GM23248 (cell line): ENCODE measurements around the gene PYGO2. TPM values are rescaled to one million over a fixed set of nuclear protein-coding genes. Genes with fewer than 3 reads are reported as not detected.

Source experiments
- DNase-seq: peaks from one replicate; pipeline ENCODE4 v3.0.0-alpha.2; 2015
- H2AFZ ChIP-seq: fragments of 200-600 bp; sonication (generic); 2 replicates; pipeline ENCODE4 v1.6.1; 2016; ENCODE audit warnings: antibody characterized with exemption
- H3F3A ChIP-seq: fragments of 200-600 bp; sonication (generic); 2 replicates; pipeline ENCODE4 v1.6.1; 2016; ENCODE audit warnings: mild to moderate bottlenecking, antibody characterized with exemption, mixed run types; ENCODE audit not compliant: insufficient read depth
- H3K27ac ChIP-seq: fragments of 200-600 bp; sonication (generic); 2 replicates; pipeline ENCODE4 v1.5.1; 2016; ENCODE audit warnings: mild to moderate bottlenecking
- H3K27me3 ChIP-seq: fragments of 200-600 bp; sonication (generic); replicated peaks from 2 replicates; pipeline ENCODE4 v1.6.1; 2016; ENCODE audit warnings: mild to moderate bottlenecking; ENCODE audit not compliant: insufficient read depth
- H3K36me3 ChIP-seq: fragments of 200-600 bp; sonication (generic); 2 replicates; pipeline ENCODE4 v1.6.1; 2016; ENCODE audit warnings: low read depth, mild to moderate bottlenecking
- H3K4me1 ChIP-seq: fragments of 200-600 bp; sonication (generic); 2 replicates; pipeline ENCODE4 v1.6.1; 2016; ENCODE audit warnings: mild to moderate bottlenecking; ENCODE audit not compliant: insufficient read depth
- H3K4me2 ChIP-seq: fragments of 200-600 bp; sonication (generic); one replicate; pipeline ENCODE4 v1.6.1; 2016; ENCODE audit warnings: mild to moderate bottlenecking; ENCODE audit not compliant: unreplicated experiment
- H3K4me3 ChIP-seq: fragments of 200-600 bp; sonication (generic); 2 replicates; pipeline ENCODE4 v1.5.1; 2016; ENCODE audit warnings: mild to moderate bottlenecking
- H3K79me2 ChIP-seq: fragments of 200-600 bp; sonication (generic); 2 replicates; pipeline ENCODE4 v1.6.1; 2016; ENCODE audit warnings: mild to moderate bottlenecking; ENCODE audit not compliant: insufficient read depth
- H3K9ac ChIP-seq: fragments of 200-600 bp; sonication (generic); 2 replicates; pipeline ENCODE4 v1.6.1; 2016; ENCODE audit warnings: mild to moderate bottlenecking
- H3K9me2 ChIP-seq: fragments of 200-600 bp; sonication (generic); 2 replicates; pipeline ENCODE4 v1.6.1; 2016; ENCODE audit warnings: mixed run types, mild to moderate bottlenecking, moderate library complexity; ENCODE audit not compliant: insufficient read depth
- H3K9me3 ChIP-seq: fragments of 200-600 bp; sonication (generic); one replicate; pipeline ENCODE4 v1.6.1; 2017; ENCODE audit warnings: low read depth
- H4K20me1 ChIP-seq: fragments of 200-600 bp; sonication (generic); 2 replicates; pipeline ENCODE4 v1.6.0; 2016; ENCODE audit not compliant: insufficient read depth
- EZH2 ChIP-seq: fragments of 200-600 bp; sonication (generic); IDR thresholded peaks from 2 replicates; pipeline ENCODE4 v1.6.1; 2018; ENCODE audit warnings: antibody characterized with exemption, mild to moderate bottlenecking; ENCODE audit not compliant: insufficient read depth, poor library complexity, severe bottlenecking
- EZH2phosphoT487 ChIP-seq: fragments of 200-600 bp; sonication (generic); IDR thresholded peaks from 2 replicates; pipeline ENCODE4 v1.6.1; 2018; ENCODE audit warnings: antibody characterized with exemption, moderate library complexity, mild to moderate bottlenecking, low read depth; ENCODE audit not compliant: insufficient read depth
- WGBS, 2 experiments: methylation state at CpG; one replicate each; pipeline ENCODE4 v1.1.6; 2015 to 2017; ENCODE audit warnings: low lambda C conversion rate in 2 of 2, low coverage in 1 of 2; ENCODE audit errors: missing lambda C conversion rate in 2 of 2; 5-methylcytosine and 5-hydroxymethylcytosine counted together
- in situ Hi-C: fragments of 300-500 bp; cut with MboI; formaldehyde crosslinking; loops from 2 replicates; pipeline ENCODE4 v1.15.0; 2020
- polyA plus RNA-seq: library from polyadenylated mRNA; unstranded; fragments of >200 nt; fragmentation: Nextera tagmentation; extraction: Ambion mirVana; gene quantifications from 2 replicates; pipeline ENCODE4 v1.2.1, GENCODE V29; 2016
- total RNA-seq: library from RNA; depleted of rRNA; stranded (reverse); fragments of >200 nt; shearing (Covaris generic); gene quantifications from 2 replicates; pipeline ENCODE4 v1.2.3, GENCODE V29; 2014

Gene PYGO2
- total and polyA plus RNA-seq, 2 experiments from 2014 or later, result 14.7 to 14.9 TPM

DNA sequence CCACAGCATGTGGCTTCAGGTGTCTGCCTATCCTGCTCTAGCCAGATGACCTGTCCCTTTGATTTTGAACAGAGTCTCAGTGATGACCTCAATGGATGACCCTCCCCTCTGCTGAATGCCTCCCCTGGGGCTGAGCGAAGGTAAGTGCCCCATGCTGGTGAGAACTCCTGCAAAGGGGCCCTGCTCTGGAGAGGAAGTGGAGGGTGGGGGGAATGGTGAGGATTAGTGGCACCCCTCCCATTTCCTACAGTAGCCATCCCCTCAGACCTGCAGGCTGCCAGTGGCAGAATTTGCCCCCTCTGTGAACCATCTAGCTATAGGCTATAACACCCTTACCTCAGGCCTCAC, 21.4 kb downstream of the PYGO2 start:
- no peak overlapping the region for H3K27ac ChIP-seq
- no peaks in the 10 kb centered on the region for H3K27me3 ChIP-seq
- H3K79me2 ChIP-seq, result peaks cover 9% of the 10 kb centered on the region; the same call in 1 of the 2 replicates
- in situ Hi-C loops, result no loop called here
- no peak for TF ChIP-seq EZH2phosphoT487
- TF ChIP-seq EZH2, result no peak
- no peaks in the 10 kb centered on the region for H3K9me3 ChIP-seq
- peaks cover 14% of the 10 kb centered on the region for H3K4me1 ChIP-seq
- no peak overlapping the region for H3K4me2 ChIP-seq
- no peaks in the 10 kb centered on the region for H4K20me1 ChIP-seq
- no peak overlapping the region for H2AFZ ChIP-seq
- 100% methylated on average over 1 of the region's 1 CpG for WGBS, 2 experiments
- no peaks in the 10 kb centered on the region for H3K36me3 ChIP-seq
- H3K9ac ChIP-seq, result no peak overlapping the region
- H3K4me3 ChIP-seq, result no peak overlapping the region
- peaks cover 16% of the 10 kb centered on the region for H3F3A ChIP-seq
- H3K9me2 ChIP-seq, result no peaks in the 10 kb centered on the region
- DNase-seq, result no peak

DNA sequence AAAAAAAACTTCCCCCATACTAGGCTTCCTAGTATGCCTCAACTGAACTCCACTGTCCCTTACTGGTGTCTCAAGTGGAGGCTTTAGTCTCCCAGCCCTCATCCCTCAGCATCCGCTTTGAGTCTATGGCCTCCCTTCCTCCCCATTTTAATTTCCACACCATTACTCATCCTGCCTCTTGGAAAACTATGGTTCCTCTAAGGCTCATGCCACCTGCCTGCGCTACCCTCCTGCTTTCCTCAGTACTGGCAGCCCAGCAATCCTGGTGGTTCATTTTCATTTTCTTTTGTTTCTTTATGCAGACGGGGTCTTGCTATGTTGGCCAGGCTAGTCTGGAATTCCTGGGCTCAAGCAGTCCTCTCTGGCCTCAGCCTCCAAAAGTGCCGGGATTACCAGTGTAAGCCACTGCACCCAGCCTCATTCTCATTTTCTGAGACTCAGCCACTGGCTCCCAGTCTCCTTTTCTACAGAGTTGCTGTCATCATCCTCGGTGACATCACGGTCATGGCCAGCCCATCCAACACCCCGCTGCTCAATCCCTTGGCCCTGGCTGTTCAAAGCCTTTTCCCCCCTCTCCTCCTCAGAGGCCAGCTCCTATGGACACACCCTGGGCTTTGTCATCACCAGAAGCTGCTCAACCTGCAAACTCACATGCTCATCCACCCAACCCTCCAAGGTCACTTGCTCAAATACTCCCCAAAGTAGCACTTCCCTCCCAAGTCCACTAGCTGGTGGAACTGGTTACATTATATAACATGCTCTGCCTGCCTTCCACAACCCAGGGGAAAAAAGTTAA, 22.8 kb downstream of the PYGO2 start:
- Histone ChIP-seq H3K4me3 (no peak overlapping the region), H3K9me2 (no peaks in the 10 kb centered on the region), H3K79me2 (peaks cover 10% of the 10 kb centered on the region; the same call in 1 of the 2 replicates), H3F3A (peaks cover 16% of the 10 kb centered on the region), H4K20me1 (no peaks in the 10 kb centered on the region), H2AFZ (no peak overlapping the region), H3K9me3 (no peaks in the 10 kb centered on the region), H3K27ac (peak overlapping the region; percentile 95; the same call in 1 of the 2 replicates), H3K36me3 (no peaks in the 10 kb centered on the region), H3K4me1 (peaks cover 14% of the 10 kb centered on the region), H3K9ac (no peak overlapping the region), H3K27me3 (no peaks in the 10 kb centered on the region), H3K4me2 (no peak overlapping the region)
- no peak for DNase-seq
- TF ChIP-seq EZH2 (no peak), EZH2phosphoT487 (no peak)
- in situ Hi-C loops, result no loop called here
- 95 to 99% methylated on average over 7 of the region's 7 CpGs for WGBS, 2 experiments

DNA sequence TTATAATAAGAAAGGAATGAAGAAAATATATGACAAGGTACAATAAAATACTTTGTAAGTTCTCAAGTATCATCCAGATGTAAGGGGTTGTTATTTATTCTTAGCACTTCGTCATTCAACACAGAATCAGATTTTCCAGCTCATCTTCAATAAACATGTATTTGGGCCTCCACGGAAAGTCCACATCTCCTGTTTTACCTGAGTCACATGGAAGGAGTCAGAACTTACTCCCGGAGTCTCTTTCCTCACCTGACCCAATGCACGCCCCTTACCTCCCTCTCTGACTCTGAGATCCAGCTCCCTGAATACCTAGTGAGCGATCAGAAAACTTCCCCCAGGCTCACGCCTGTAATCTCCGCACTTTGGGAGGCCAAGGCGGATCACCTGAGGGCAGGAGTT, 23.6 kb downstream of the PYGO2 start:
- in situ Hi-C loops, result no loop called here
- Histone ChIP-seq H4K20me1 (no peaks in the 10 kb centered on the region), H3K27ac (peak overlapping the region; percentile 95), H3K27me3 (no peaks in the 10 kb centered on the region), H2AFZ (peak overlapping the region; percentile 89), H3K9me2 (no peaks in the 10 kb centered on the region), H3K36me3 (no peaks in the 10 kb centered on the region), H3K4me1 (peaks cover 14% of the 10 kb centered on the region), H3K79me2 (peaks cover 10% of the 10 kb centered on the region; the same call in 1 of the 2 replicates), H3K9me3 (no peaks in the 10 kb centered on the region), H3K9ac (peak overlapping the region; percentile 95), H3K4me2 (peak overlapping the region; percentile 95), H3F3A (peaks cover 16% of the 10 kb centered on the region), H3K4me3 (peak overlapping the region; percentile 79)
- TF ChIP-seq EZH2, result no peak
- TF ChIP-seq EZH2phosphoT487, result no peak
- 90 to 93% methylated on average over 8 of the region's 8 CpGs for WGBS, 2 experiments
- DNase-seq, result no peak

DNA sequence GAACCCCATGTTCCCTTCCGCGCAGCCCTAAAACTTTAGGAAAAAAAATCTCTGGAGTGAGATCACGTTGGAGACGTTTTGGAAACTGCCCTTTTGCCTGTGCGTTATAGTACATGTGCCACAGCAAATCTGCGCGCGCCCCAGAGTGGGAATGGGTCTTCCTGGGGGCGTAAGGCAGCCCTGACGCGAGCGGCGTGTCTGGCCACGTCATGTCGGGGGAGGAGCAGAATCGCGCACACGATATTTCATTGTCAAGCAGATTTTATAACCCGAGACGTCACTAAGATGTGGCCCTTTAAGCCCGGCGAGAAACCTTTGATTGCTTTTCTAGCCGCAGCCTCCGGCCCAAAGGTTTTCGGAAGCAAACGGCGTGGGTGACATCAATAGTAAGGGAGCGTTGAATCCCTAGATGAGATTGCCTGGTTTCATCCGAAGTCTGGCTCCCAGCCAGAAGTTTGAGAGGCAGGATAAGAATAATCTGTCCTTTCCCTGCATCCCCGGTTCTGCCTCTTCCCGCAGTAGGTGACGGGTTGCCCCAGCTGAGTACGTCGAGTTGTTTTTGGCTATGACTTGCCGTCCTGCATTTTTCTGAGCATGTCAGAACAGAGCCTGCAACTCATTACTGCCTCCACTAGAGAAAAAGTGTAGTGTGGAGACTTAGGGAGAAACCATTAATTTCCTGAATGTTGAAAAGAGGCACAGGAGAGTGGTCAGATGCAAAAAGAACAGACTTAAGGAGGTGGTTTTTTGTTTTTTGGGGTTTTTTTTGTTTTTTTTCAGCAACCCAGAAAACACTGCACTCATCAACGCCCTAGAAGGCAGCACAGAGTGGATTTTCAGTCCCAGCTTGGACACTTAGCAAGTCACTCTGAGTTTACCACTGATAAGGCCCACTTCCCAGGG, 24.2 kb downstream of the PYGO2 start:
- Histone ChIP-seq H3K4me1 (peaks cover 14% of the 10 kb centered on the region), H3K9me3 (no peaks in the 10 kb centered on the region), H3K27ac (peak overlapping the region; percentile 95), H4K20me1 (no peaks in the 10 kb centered on the region), H3K36me3 (no peaks in the 10 kb centered on the region), H3K4me2 (peak overlapping the region; percentile 95), H3K4me3 (peak overlapping the region; percentile 79), H3K27me3 (no peaks in the 10 kb centered on the region), H3K9ac (peak overlapping the region; percentile 95), H3K79me2 (peaks cover 10% of the 10 kb centered on the region; the same call in 1 of the 2 replicates), H2AFZ (peak overlapping the region; percentile 89), H3F3A (peaks cover 16% of the 10 kb centered on the region), H3K9me2 (no peaks in the 10 kb centered on the region)
- in situ Hi-C loops, result no loop called here
- TF ChIP-seq EZH2phosphoT487 (no peak), EZH2 (no peak)
- peak; percentile 97 for DNase-seq
- 2 to 3% methylated on average over 36 of the region's 36 CpGs for WGBS, 2 experiments
